GM21619 (cell line): Measurements from ENCODE around the gene ZNF692.
"Not testable (repeated sequence)": the region's sequence is repeated elsewhere in the genome, so short reads cannot be mapped to it uniquely, and the experiment has no call there.

Experiments
- ATAC-seq: cut with Tn5 transposase; IDR thresholded peaks from one replicate; pipeline ENCODE4 v1.9.1; 2021; ENCODE audit not compliant: unreplicated experiment

ZNF692 gene

GRCh38 chr1:248850536-248851251, 8.2 kb downstream of the ZNF692 start:
- no peak for ATAC-seq

GRCh38 chr1:248850124-248850523, 8.8 kb downstream of the ZNF692 start:
- ATAC-seq: no peak

GRCh38 chr1:248849637-248850036, 9.2 kb downstream of the ZNF692 start:
- ATAC-seq: no peak

- ATAC-seq: no peak
Observed at GRCh38 chr1:248849152-248849551, 9.7 kb downstream of the ZNF692 start.

GRCh38 chr1:248848602-248849001, 10.3 kb downstream of the ZNF692 start:
- ATAC-seq: no peak

- ATAC-seq: no peak
Observed at GRCh38 chr1:248847956-248848561, 10.8 kb downstream of the ZNF692 start.

GRCh38 chr1:248847181-248847955, 11.5 kb downstream of the ZNF692 start:
- ATAC-seq: no peak

- no peak for ATAC-seq
Observed at GRCh38 chr1:248844526-248844925, 14.4 kb downstream of the ZNF692 start.

- ATAC-seq: no peak
Observed at GRCh38 chr1:248843687-248844086, 15.2 kb downstream of the ZNF692 start.

GRCh38 chr1:248842781-248843331, 16.0 kb downstream of the ZNF692 start:
- ATAC-seq: peak; percentile 21

GRCh38 chr1:248841702-248842395, 17.0 kb downstream of the ZNF692 start:
- ATAC-seq: no peak

- ATAC-seq: no peak
Observed at GRCh38 chr1:248840946-248841345, 17.9 kb downstream of the ZNF692 start.

- no peak for ATAC-seq
Observed at GRCh38 chr1:248839168-248839555, 19.7 kb downstream of the ZNF692 start.

- ATAC-seq: peak; percentile 61
Observed at GRCh38 chr1:248838357-248839167, 20.3 kb downstream of the ZNF692 start.

GRCh38 chr1:248837781-248838356, 21.0 kb downstream of the ZNF692 start, which contains the start of gene ZNF672:
Gene ZNF672 (plus strand): TSS chr1:248838224. CDS start chr1:248847275, 9,051 bp downstream.
- ATAC-seq: peak; percentile 76

GRCh38 chr1:248837045-248837780, 21.7 kb downstream of the ZNF692 start:
- ATAC-seq: no peak

- ATAC-seq: no peak
Observed at GRCh38 chr1:248834343-248834940, 24.4 kb downstream of the ZNF692 start.

GRCh38 chr1:248831842-248832241, 27.0 kb downstream of the ZNF692 start:
- ATAC-seq: no peak

- not testable (repeated sequence) for ATAC-seq
Observed at GRCh38 chr1:248830718-248831017, 28.2 kb downstream of the ZNF692 start.
